Breast epithelium (tissue), 4 donors: ENCODE results near the gene RPS29. TPM values are rescaled to one million over a fixed set of nuclear protein-coding genes. Genes with fewer than 3 reads are reported as not detected.
"Not testable (repeated sequence)": the region's sequence is repeated elsewhere in the genome, so short reads cannot be mapped to it uniquely, and the experiment has no call there.

Experiments
- DNase-seq, 2 donors: peaks; one replicate each; pipeline ENCODE4 v3.0.0-alpha.2; 2019; ENCODE audit warnings: low spot score in 2 of 2
- H3K27ac ChIP-seq, 2 donors: fragments of 200-600 bp; sonication (generic) in 1 of 2; one replicate each; pipeline ENCODE4 v1.5.1; 2016 to 2019; ENCODE audit warnings: mild to moderate bottlenecking in 1 of 2
- H3K27me3 ChIP-seq, 2 donors: fragments of 200-600 bp; sonication (generic) in 1 of 2; one replicate each; pipeline versions ENCODE4 v1.5.1 to v1.6.0; 2017 to 2019; ENCODE audit warnings: control low read depth in 1 of 2, mild to moderate bottlenecking in 1 of 2
- H3K36me3 ChIP-seq: fragments of 200-600 bp; one replicate; pipeline ENCODE4 v1.5.1; 2019
- H3K4me1 ChIP-seq, 2 donors: fragments of 200-600 bp; sonication (generic); one replicate each; pipeline ENCODE4 v1.5.1; 2016 to 2019; ENCODE audit warnings: control low read depth in 1 of 2
- H3K4me3 ChIP-seq, 3 donors: fragments of 200-600 bp; sonication (generic); 1 replicate in 2 of 3; 2 replicates in 1 of 3; pipeline ENCODE4 v1.5.1; 2016 to 2019; ENCODE audit warnings: mild to moderate bottlenecking in 3 of 3, moderate library complexity in 2 of 3
- H3K9me3 ChIP-seq, 2 donors: fragments of 200-600 bp; sonication (generic) in 1 of 2; one replicate each; pipeline ENCODE4 v1.5.1; 2016 to 2019; ENCODE audit warnings: control low read depth in 1 of 2
- CTCF ChIP-seq, 3 donors: fragments of 450-650 bp; IDR thresholded peaks; one replicate each; pipeline ENCODE4 v1.5.1; 2016 to 2017; ENCODE audit warnings: antibody characterized with exemption in 3 of 3, mild to moderate bottlenecking in 3 of 3, moderate library complexity in 3 of 3
- POLR2A ChIP-seq: fragments of 450-650 bp; IDR thresholded peaks from one replicate; pipeline ENCODE4 v1.6.1; 2016; ENCODE audit warnings: antibody characterized with exemption, mild to moderate bottlenecking, moderate library complexity
- POLR2AphosphoS5 ChIP-seq, 3 donors: sonication (generic); formaldehyde crosslinking; IDR thresholded peaks; one replicate each; pipeline ENCODE4 v1.6.1; 2017; ENCODE audit warnings: antibody characterized with exemption in 3 of 3
- intact Hi-C: fragments of 100-400 bp; cut with DNase I; formaldehyde crosslinking; loops from one replicate; pipeline ENCODE4 v1.15.1; 2023; ENCODE audit warnings: low total_unique reads
- total RNA-seq, 3 donors: library from RNA; depleted of rRNA; stranded (reverse); fragments of >200 nt; gene quantifications; one replicate each; pipeline ENCODE4 v1.1.0, GENCODE V29; 2016

Gene RPS29
- total RNA-seq, 3 donors from 2014 or later, result 6,323 to 14,663 (median 13,626) TPM

GRCh38 chr14:49594347-49595091, 8.3 kb upstream of the RPS29 start:
- no peak overlapping the region for H3K27ac ChIP-seq
- no peaks in the 10 kb centered on the region for H3K9me3 ChIP-seq
- DNase-seq, result no peak
- no peak for TF ChIP-seq POLR2A
- TF ChIP-seq POLR2AphosphoS5 (IDR thresholded peaks at IDR 0.05), result no peak
- TF ChIP-seq CTCF (IDR thresholded peaks at IDR 0.05), result no peak
- H3K27me3 ChIP-seq, result no peaks in the 10 kb centered on the region
- no peak overlapping the region for H3K4me3 ChIP-seq
- no peaks in the 10 kb centered on the region for H3K4me1 ChIP-seq
- intact Hi-C loops, result no loop called here
- no peaks in the 10 kb centered on the region for H3K36me3 ChIP-seq

- Histone ChIP-seq H3K36me3 (no peaks in the 10 kb centered on the region), H3K27ac (no peak overlapping the region), H3K4me1 (no peaks in the 10 kb centered on the region), H3K4me3 (no peak overlapping the region), H3K9me3 (no peaks in the 10 kb centered on the region), H3K27me3 (no peaks in the 10 kb centered on the region)
- intact Hi-C loops, result no loop called here
- TF ChIP-seq POLR2AphosphoS5 (IDR thresholded peaks at IDR 0.05) (no peak), CTCF (IDR thresholded peaks at IDR 0.05) (no peak), POLR2A (no peak)
- DNase-seq, result no peak
These were observed 6.8 kb upstream of the RPS29 start for GRCh38 chr14:49593016-49593415.

GRCh38 chr14:49589387-49589786, 3.2 kb upstream of the RPS29 start:
- no peak for DNase-seq
- intact Hi-C loops, result no loop called here
- Histone ChIP-seq H3K27me3 (no peaks in the 10 kb centered on the region), H3K4me3 (no peak overlapping the region), H3K9me3 (no peaks in the 10 kb centered on the region), H3K4me1 (peaks cover 0 to under 1% of the 10 kb centered on the region in 2 donors), H3K27ac (no peak overlapping the region), H3K36me3 (no peaks in the 10 kb centered on the region)
- no peak for TF ChIP-seq CTCF (IDR thresholded peaks at IDR 0.05)
- TF ChIP-seq POLR2A, result no peak
- TF ChIP-seq POLR2AphosphoS5 (IDR thresholded peaks at IDR 0.05), result no peak

GRCh38 chr14:49586673-49587460, 687 bp upstream of the RPS29 start:
- intact Hi-C loops, result no loop called here
- H3K4me3 ChIP-seq, result peak overlapping the region; percentile 68 to 96 (median 75)
- no peaks in the 10 kb centered on the region for H3K27me3 ChIP-seq
- peaks cover 0 to 8% of the 10 kb centered on the region in 2 donors for H3K4me1 ChIP-seq
- peak overlapping the region; percentile 87 to 97 for H3K27ac ChIP-seq
- peaks cover 4% of the 10 kb centered on the region for H3K36me3 ChIP-seq
- TF ChIP-seq POLR2AphosphoS5 (IDR thresholded peaks at IDR 0.05) (no peak), POLR2A (no peak), CTCF (IDR thresholded peaks at IDR 0.05) (peak; percentile 87 to 91 (median 89))
- no peak for DNase-seq
- H3K9me3 ChIP-seq, result no peaks in the 10 kb centered on the region

- peak overlapping the region; percentile 68 to 96 (median 75) for H3K4me3 ChIP-seq
- H3K36me3 ChIP-seq, DNase-seq, H3K9me3 ChIP-seq, H3K27me3 ChIP-seq, intact Hi-C loops, H3K4me1 ChIP-seq: not testable (repeated sequence)
- peak overlapping the region in 1 of 2 donors; percentile 97 for H3K27ac ChIP-seq
These were observed 1.1 kb downstream of the RPS29 start for GRCh38 chr14:49584981-49585640.
